ENCODE measurements around the gene FRMPD4.

Gene FRMPD4

GRCh38 chrX:12367254-12367653, 229.0 kb downstream of the FRMPD4 start:
- no peak for DNase-seq (ENCODE audit: low spot score)

GRCh38 chrX:12370497-12370986, 232.3 kb downstream of the FRMPD4 start:
- no peak for DNase-seq (ENCODE audit: low spot score)

- no peak for DNase-seq (ENCODE audit: low spot score)
Observed at GRCh38 chrX:12372111-12372510, 233.8 kb downstream of the FRMPD4 start.

- DNase-seq (ENCODE audit: low spot score), result no peak
Observed at GRCh38 chrX:12374286-12374685, 236.0 kb downstream of the FRMPD4 start.

GRCh38 chrX:12378253-12378652, 240.0 kb downstream of the FRMPD4 start:
- no peak for DNase-seq (ENCODE audit: low spot score)

GRCh38 chrX:12378706-12379105, 240.4 kb downstream of the FRMPD4 start:
- DNase-seq (ENCODE audit: low spot score), result no peak

- DNase-seq (ENCODE audit: low spot score), result no peak
Observed at GRCh38 chrX:12379671-12380070, 241.4 kb downstream of the FRMPD4 start.

- no peak for DNase-seq (ENCODE audit: low spot score)
Observed at GRCh38 chrX:12383196-12383595, 244.9 kb downstream of the FRMPD4 start.

GRCh38 chrX:12390301-12390700, 252.0 kb downstream of the FRMPD4 start:
- no peak for DNase-seq (ENCODE audit: low spot score)

- DNase-seq (ENCODE audit: low spot score), result no peak
Observed at GRCh38 chrX:12396584-12396983, 258.3 kb downstream of the FRMPD4 start.

GRCh38 chrX:12400218-12400617, 261.9 kb downstream of the FRMPD4 start:
- DNase-seq (ENCODE audit: low spot score), result no peak

GRCh38 chrX:12401252-12401651, 263.0 kb downstream of the FRMPD4 start:
- no peak for DNase-seq (ENCODE audit: low spot score)

- no peak for DNase-seq (ENCODE audit: low spot score)
Observed at GRCh38 chrX:12403474-12404082, 265.3 kb downstream of the FRMPD4 start.

- no peak for DNase-seq (ENCODE audit: low spot score)
Observed at GRCh38 chrX:12405306-12405705, 267.0 kb downstream of the FRMPD4 start.

- DNase-seq (ENCODE audit: low spot score), result no peak
Observed at GRCh38 chrX:12410523-12410922, 272.2 kb downstream of the FRMPD4 start.

GRCh38 chrX:12411831-12412230, 273.6 kb downstream of the FRMPD4 start:
- no peak for DNase-seq (ENCODE audit: low spot score)

- no peak for DNase-seq (ENCODE audit: low spot score)
Observed at GRCh38 chrX:12412561-12412960, 274.3 kb downstream of the FRMPD4 start.

- no peak for DNase-seq (ENCODE audit: low spot score)
Observed at GRCh38 chrX:12419591-12419990, 281.3 kb downstream of the FRMPD4 start.

- no peak for DNase-seq (ENCODE audit: low spot score)
Observed at GRCh38 chrX:12421918-12422317, 283.6 kb downstream of the FRMPD4 start.

- DNase-seq (ENCODE audit: low spot score), result no peak
Observed at GRCh38 chrX:12423346-12423745, 285.1 kb downstream of the FRMPD4 start.

GRCh38 chrX:12425496-12425895, 287.2 kb downstream of the FRMPD4 start:
- no peak for DNase-seq (ENCODE audit: low spot score)

GRCh38 chrX:12426420-12426819, 288.1 kb downstream of the FRMPD4 start:
- DNase-seq (ENCODE audit: low spot score), result no peak

- no peak for DNase-seq (ENCODE audit: low spot score)
Observed at GRCh38 chrX:12434493-12434892, 296.2 kb downstream of the FRMPD4 start.

- DNase-seq (ENCODE audit: low spot score), result no peak
Observed at GRCh38 chrX:12439416-12439815, 301.1 kb downstream of the FRMPD4 start.
